Transverse colon (tissue), 4 donors: ENCODE measurements around the gene HSPG2. TPM values are rescaled to one million over a fixed set of nuclear protein-coding genes. Genes with fewer than 3 reads are reported as not detected.

Source experiments
- DNase-seq: peaks from one replicate; pipeline ENCODE4 v3.0.0-alpha.2; 2019
- H3K27ac ChIP-seq, 4 donors: fragments of 200-600 bp; sonication (generic); 2 replicates each; pipeline ENCODE4 v1.5.1; 2016 to 2018; ENCODE audit warnings: inconsistent platforms in 4 of 4
- H3K27me3 ChIP-seq: fragments of 200-600 bp; sonication (generic); 2 replicates; pipeline ENCODE4 v1.5.1; 2017; ENCODE audit warnings: inconsistent platforms
- H3K36me3 ChIP-seq, 4 donors: fragments of 200-600 bp; sonication (generic); 2 replicates each; pipeline ENCODE4 v1.5.1; 2017 to 2019; ENCODE audit warnings: inconsistent platforms in 4 of 4
- H3K4me1 ChIP-seq, 4 donors: fragments of 200-600 bp; sonication (generic); 2 replicates each; pipeline ENCODE4 v1.5.1; 2017 to 2020; ENCODE audit warnings: inconsistent platforms in 4 of 4
- H3K4me3 ChIP-seq, 4 donors: fragments of 200-600 bp; sonication (generic); 1 replicate in 1 of 4; 2 replicates in 3 of 4; pipeline versions ENCODE4 v1.5.1 to v1.6.1; 2017 to 2019; ENCODE audit warnings: inconsistent platforms in 4 of 4
- H3K9me3 ChIP-seq, 2 donors: fragments of 200-600 bp; sonication (generic); 2 replicates each; pipeline ENCODE4 v1.5.1; 2017 to 2019; ENCODE audit warnings: inconsistent platforms in 2 of 2
- CTCF ChIP-seq, 5 experiments: fragments of 200-600 bp in 3 of 5; fragments of 450-650 bp in 2 of 5; sonication (generic) in 3 of 5; IDR thresholded peaks; 1 replicate in 2 of 5; 2 replicates in 3 of 5; pipeline ENCODE4 v1.5.1; 2016 to 2017; ENCODE audit warnings: antibody characterized with exemption in 5 of 5, inconsistent platforms in 3 of 5, mild to moderate bottlenecking in 2 of 5, moderate library complexity in 1 of 5
- EP300 ChIP-seq: sonication (generic); formaldehyde crosslinking; IDR thresholded peaks from one replicate; pipeline ENCODE4 v1.6.1; 2017; ENCODE audit warnings: antibody characterized with exemption, low read depth
- POLR2A ChIP-seq: fragments of 450-650 bp; IDR thresholded peaks from one replicate; pipeline ENCODE4 v1.6.1; 2016; ENCODE audit warnings: antibody characterized with exemption, mild to moderate bottlenecking, moderate library complexity
- POLR2AphosphoS5 ChIP-seq, 3 donors: sonication (generic); formaldehyde crosslinking; IDR thresholded peaks; one replicate each; pipeline ENCODE4 v1.6.1; 2016; ENCODE audit warnings: antibody characterized with exemption in 3 of 3
- WGBS, 2 donors: methylation state at CpG; one replicate each; pipeline ENCODE4 v1.1.5; 2018; ENCODE audit warnings: low coverage in 1 of 2; 5-methylcytosine and 5-hydroxymethylcytosine counted together
- in situ Hi-C, 4 donors: fragments of 200-750 bp; cut with MboI; loops; one replicate each; pipeline versions ENCODE4 v1.15.0 to v1.15.1; 2017; ENCODE audit warnings: low sequenced_read_pairs in 3 of 4, low pct_ligation_motif_present in 1 of 4, low pct_unique_long_range_greater_than_20kb in 1 of 4
- intact Hi-C: fragments of 100-400 bp; cut with DNase I; formaldehyde crosslinking; loops from one replicate; pipeline ENCODE4 v1.15.1; 2023; ENCODE audit warnings: low total_unique reads
- total RNA-seq, 4 donors: library from RNA; depleted of rRNA; stranded (reverse); fragments of >200 nt; gene quantifications; one replicate each; pipeline ENCODE4 v1.1.0, GENCODE V29; 2016

HSPG2 gene
- total RNA-seq, 4 donors from 2014 or later: 107 to 343 (median 228) TPM

- H3K36me3 ChIP-seq: no peaks in the 10 kb centered on the region
- no peak for DNase-seq
- intact Hi-C loops: loop anchor here (2.0 kb wide), 1 partner anchor 18 kb away; no protein-coding TSS in a partner anchor
- no peak overlapping the region for H3K4me3 ChIP-seq
- in situ Hi-C loops: no loop called here
- H3K27ac ChIP-seq: peak overlapping the region; percentile 74 to 98 (median 94)
- peaks cover 51 to 89% (median 76%) of the 10 kb centered on the region in 4 donors for H3K4me1 ChIP-seq
- H3K27me3 ChIP-seq: no peaks in the 10 kb centered on the region
- peak in 1 of 3 donors; percentile 24 for TF ChIP-seq POLR2AphosphoS5 (IDR thresholded peaks at IDR 0.05)
- no peak for TF ChIP-seq POLR2A
- TF ChIP-seq EP300: peak; percentile 70
- TF ChIP-seq CTCF (IDR thresholded peaks at IDR 0.05): no peak
- no peaks in the 10 kb centered on the region for H3K9me3 ChIP-seq
- 69% methylated on average over 8 of the region's 8 CpGs; no CpG with 5 or more reads in 1 of the 2 donors for WGBS, 2 donors
Measured at GRCh38 chr1:21913258-21913657, 23.9 kb downstream of the HSPG2 start.

GRCh38 chr1:21912038-21912758 lies 24.9 kb downstream of the HSPG2 start:
- no peaks in the 10 kb centered on the region for H3K36me3 ChIP-seq
- peaks cover 53 to 99% (median 77%) of the 10 kb centered on the region in 4 donors for H3K4me1 ChIP-seq
- no peak overlapping the region for H3K4me3 ChIP-seq
- H3K9me3 ChIP-seq: no peaks in the 10 kb centered on the region
- TF ChIP-seq EP300 (no peak), POLR2AphosphoS5 (IDR thresholded peaks at IDR 0.05) (no peak), CTCF (IDR thresholded peaks at IDR 0.05) (no peak), POLR2A (no peak)
- WGBS, 2 donors: 73% methylated on average over 9 of the region's 9 CpGs; no CpG with 5 or more reads in 1 of the 2 donors
- no peaks in the 10 kb centered on the region for H3K27me3 ChIP-seq
- in situ Hi-C loops (no loop called here), intact Hi-C loops (loop anchor here (2.0 kb wide), 1 partner anchor 19 kb away; no protein-coding TSS in a partner anchor)
- peak overlapping the region; percentile 74 to 98 (median 94) for H3K27ac ChIP-seq
- DNase-seq: no peak

GRCh38 chr1:21911205-21912001 lies 25.7 kb downstream of the HSPG2 start:
- Histone ChIP-seq H3K36me3 (no peaks in the 10 kb centered on the region), H3K27ac (peak overlapping the region; percentile 74 to 98 (median 94)), H3K27me3 (no peaks in the 10 kb centered on the region), H3K4me3 (no peak overlapping the region), H3K4me1 (peaks cover 59 to 99% (median 82%) of the 10 kb centered on the region in 4 donors), H3K9me3 (no peaks in the 10 kb centered on the region)
- in situ Hi-C loops: no loop called here
- 34 to 42% methylated on average over 5 to 9 of the region's 10 CpGs for WGBS, 2 donors
- no peak for DNase-seq
- intact Hi-C loops: loop anchor here (2.0 kb wide), 1 partner anchor 19 kb away; no protein-coding TSS in a partner anchor
- TF ChIP-seq POLR2A: no peak

GRCh38 chr1:21910558-21911204 lies 26.4 kb downstream of the HSPG2 start:
- in situ Hi-C loops: no loop called here

More at GRCh38 chr1:21910558-21911204, 26.4 kb downstream of the HSPG2 start:
- Histone ChIP-seq H3K4me1 (peaks cover 63 to 99% (median 78%) of the 10 kb centered on the region in 4 donors), H3K27me3 (no peaks in the 10 kb centered on the region), H3K27ac (peak overlapping the region; percentile 74 to 98 (median 94)), H3K36me3 (no peaks in the 10 kb centered on the region), H3K4me3 (no peak overlapping the region), H3K9me3 (no peaks in the 10 kb centered on the region)
- no peak for DNase-seq
- intact Hi-C loops: no loop called here
- 20 to 62% methylated on average over 1 to 11 of the region's 11 CpGs for WGBS, 2 donors
- TF ChIP-seq CTCF (IDR thresholded peaks at IDR 0.05) (no peak), POLR2A (no peak), EP300 (no peak), POLR2AphosphoS5 (IDR thresholded peaks at IDR 0.05) (no peak)
